GM23338 (cell line): Measurements from ENCODE around the gene CIDEB. TPM values are rescaled to one million over a fixed set of nuclear protein-coding genes. Genes with fewer than 3 reads are reported as not detected.

Experiments
- ATAC-seq: fragments of 200-7000 bp; cut with Tn5 transposase; 3 replicates; pipeline ENCODE4 v1.9.1; 2020
- DNase-seq: peaks from one replicate; pipeline ENCODE4 v3.0.0-alpha.2; 2015; ENCODE audit warnings: low spot score
- H2AFZ ChIP-seq: fragments of 200-600 bp; sonication (generic); 2 replicates; pipeline ENCODE4 v1.8.0; 2016; ENCODE audit warnings: antibody characterized with exemption, mild to moderate bottlenecking, moderate library complexity
- H3F3A ChIP-seq: fragments of 200-600 bp; sonication (generic); replicated peaks from 2 replicates; pipeline ENCODE4 v1.8.0; 2017; ENCODE audit warnings: antibody characterized with exemption, mixed run types, low read depth
- H3K27ac ChIP-seq: fragments of 200-600 bp; sonication (generic); 2 replicates; pipeline ENCODE4 v1.6.1; 2016; ENCODE audit warnings: low read depth
- H3K27me3 ChIP-seq: fragments of 200-600 bp; sonication (generic); 2 replicates; pipeline ENCODE4 v1.8.0; 2016; ENCODE audit warnings: mild to moderate bottlenecking, mixed run types, moderate library complexity; ENCODE audit not compliant: insufficient read depth
- H3K36me3 ChIP-seq: fragments of 200-600 bp; sonication (generic); 2 replicates; pipeline ENCODE4 v1.8.0; 2016; ENCODE audit warnings: mild to moderate bottlenecking; ENCODE audit not compliant: insufficient read depth
- H3K4me1 ChIP-seq: fragments of 200-600 bp; sonication (generic); 2 replicates; pipeline ENCODE4 v1.8.0; 2016; ENCODE audit warnings: mild to moderate bottlenecking, moderate library complexity; ENCODE audit not compliant: insufficient read depth
- H3K4me2 ChIP-seq: fragments of 200-600 bp; sonication (generic); 2 replicates; pipeline ENCODE4 v1.7.1; 2017; ENCODE audit warnings: mixed run types
- H3K4me3 ChIP-seq: fragments of 200-600 bp; sonication (generic); 2 replicates; pipeline ENCODE4 v1.6.1; 2016; ENCODE audit warnings: mixed run types
- H3K79me2 ChIP-seq: fragments of 200-600 bp; sonication (generic); replicated peaks from 2 replicates; pipeline ENCODE4 v1.8.0; 2017; ENCODE audit warnings: mild to moderate bottlenecking; ENCODE audit not compliant: insufficient read depth
- H3K9me2 ChIP-seq: fragments of 200-600 bp; sonication (generic); 2 replicates; pipeline ENCODE4 v1.8.0; 2017; ENCODE audit not compliant: insufficient read depth
- H4K20me1 ChIP-seq: fragments of 200-600 bp; sonication (generic); replicated peaks from 2 replicates; pipeline ENCODE4 v1.8.0; 2017; ENCODE audit warnings: mild to moderate bottlenecking; ENCODE audit not compliant: insufficient read depth
- H3K27ac Mint-ChIP-seq: 2 replicates; pipeline ENCODE4 v1.8.0; 2020; ENCODE audit warnings: inconsistent platforms, mild to moderate bottlenecking, moderate library complexity, mixed read lengths
- H3K27me3 Mint-ChIP-seq: 3 replicates; pipeline ENCODE4 v1.8.0; 2022; ENCODE audit warnings: low read depth, mild to moderate bottlenecking, moderate library complexity, mixed read lengths, inconsistent platforms; ENCODE audit not compliant: insufficient read depth, poor library complexity
- H3K36me3 Mint-ChIP-seq: 3 replicates; pipeline ENCODE4 v1.8.0; 2021; ENCODE audit warnings: low read depth, mild to moderate bottlenecking, inconsistent platforms, moderate library complexity, mixed read lengths
- H3K4me1 Mint-ChIP-seq: 3 replicates; pipeline ENCODE4 v1.8.0; 2020; ENCODE audit warnings: mild to moderate bottlenecking, inconsistent platforms, mixed read lengths
- H3K4me3 Mint-ChIP-seq: 3 replicates; pipeline ENCODE4 v1.8.0; 2021; ENCODE audit warnings: moderate library complexity, mild to moderate bottlenecking, inconsistent platforms, mixed read lengths
- H3K9me3 Mint-ChIP-seq: 3 replicates; pipeline ENCODE4 v1.8.0; 2020; ENCODE audit warnings: moderate library complexity, mild to moderate bottlenecking, inconsistent platforms, mixed read lengths
- CREB1 ChIP-seq: fragments of 250-450 bp; sonication (Bioruptor Pico); IDR thresholded peaks from 2 replicates; pipeline ENCODE4 v1.5.0; 2020; ENCODE audit warnings: low read depth, mild to moderate bottlenecking, moderate library complexity
- ETS1 ChIP-seq: IDR thresholded peaks from 2 replicates; pipeline ENCODE4 v1.6.1; 2016; ENCODE audit warnings: antibody characterized with exemption
- EZH2 ChIP-seq: fragments of 200-600 bp; sonication (generic); IDR thresholded peaks from one replicate; pipeline ENCODE4 v1.8.0; 2017; ENCODE audit warnings: antibody characterized with exemption, mild to moderate bottlenecking, low read depth; ENCODE audit not compliant: unreplicated experiment
- EZH2phosphoT487 ChIP-seq: fragments of 200-600 bp; sonication (generic); IDR thresholded peaks from one replicate; pipeline ENCODE4 v1.8.1; 2018; ENCODE audit warnings: antibody characterized with exemption; ENCODE audit not compliant: unreplicated experiment
- POLR2AphosphoS5 ChIP-seq: IDR thresholded peaks from 2 replicates; pipeline ENCODE4 v1.6.1; 2016; ENCODE audit warnings: antibody characterized with exemption, low read depth
- REST ChIP-seq: IDR thresholded peaks from one replicate; pipeline ENCODE4 v1.6.1; 2018; ENCODE audit warnings: antibody characterized with exemption; ENCODE audit not compliant: unreplicated experiment
- STAT1 ChIP-seq: IDR thresholded peaks from one replicate; pipeline ENCODE4 v1.6.1; 2016; ENCODE audit warnings: antibody characterized with exemption; ENCODE audit not compliant: unreplicated experiment
- ZNF114 ChIP-seq: fragments of 250-450 bp; sonication (Bioruptor Pico); IDR thresholded peaks from 2 replicates; pipeline ENCODE4 v1.5.0; 2020; ENCODE audit warnings: mild to moderate bottlenecking, moderate library complexity
- ZNF331 ChIP-seq: fragments of 250-450 bp; sonication (Bioruptor Pico); IDR thresholded peaks from 2 replicates; pipeline ENCODE4 v1.5.0; 2020; ENCODE audit warnings: low read depth, mild to moderate bottlenecking, moderate library complexity
- ZNF462 ChIP-seq: fragments of 250-450 bp; sonication (Bioruptor Pico); IDR thresholded peaks from 2 replicates; pipeline ENCODE4 v1.5.0; 2020; ENCODE audit warnings: mild to moderate bottlenecking, moderate library complexity
- polyA plus RNA-seq: library from polyadenylated mRNA; unstranded; fragments of >200 nt; fragmentation: Nextera tagmentation; extraction: Ambion mirVana; gene quantifications from 2 replicates; pipeline ENCODE4 v1.2.1, GENCODE V29; 2016
- total RNA-seq: library from RNA; depleted of rRNA; stranded (reverse); fragments of >200 nt; shearing (Covaris generic); gene quantifications from 2 replicates; pipeline ENCODE4 v1.2.3, GENCODE V29; 2014
- TF ChIP-seq, protein P1 (sequence below), 2 experiments: fragments of 200-600 bp in 1 of 2; sonication (generic) in 1 of 2; conservative IDR thresholded peaks; 2 replicates each; pipeline versions ENCODE4 v1.5.1 to v1.6.1; 2016 to 2017; ENCODE audit warnings: antibody characterized with exemption in 2 of 2, low read depth in 2 of 2, mild to moderate bottlenecking in 2 of 2, moderate library complexity in 1 of 2

Gene CIDEB
- total and polyA plus RNA-seq, 2 experiments from 2014 or later = 3.4 to 4.6 TPM

- Histone ChIP-seq H3K36me3 (no peaks in the 10 kb centered on the region), H3F3A (no peaks in the 10 kb centered on the region), H3K4me1 (no peaks in the 10 kb centered on the region), H4K20me1 (no peaks in the 10 kb centered on the region; the same call in 1 of the 2 replicates), H3K79me2 (no peaks in the 10 kb centered on the region), H2AFZ (no peak overlapping the region), H3K4me3 (no peak overlapping the region), H3K27me3 (no peaks in the 10 kb centered on the region), H3K4me2 (no peak overlapping the region), H3K9me2 (no peaks in the 10 kb centered on the region), H3K27ac (no peak overlapping the region)
- ATAC-seq = no peak
- TF ChIP-seq EZH2phosphoT487 (no peak), CREB1 (no peak), REST (no peak), POLR2AphosphoS5 (no peak), ZNF114 (no peak), ZNF462 (CRISPR knock-in tag) (no peak), STAT1 (no peak), ZNF331 (CRISPR knock-in tag) (no peak), ETS1 (no peak), EZH2 (no peak)
- TF ChIP-seq, protein P1, sequence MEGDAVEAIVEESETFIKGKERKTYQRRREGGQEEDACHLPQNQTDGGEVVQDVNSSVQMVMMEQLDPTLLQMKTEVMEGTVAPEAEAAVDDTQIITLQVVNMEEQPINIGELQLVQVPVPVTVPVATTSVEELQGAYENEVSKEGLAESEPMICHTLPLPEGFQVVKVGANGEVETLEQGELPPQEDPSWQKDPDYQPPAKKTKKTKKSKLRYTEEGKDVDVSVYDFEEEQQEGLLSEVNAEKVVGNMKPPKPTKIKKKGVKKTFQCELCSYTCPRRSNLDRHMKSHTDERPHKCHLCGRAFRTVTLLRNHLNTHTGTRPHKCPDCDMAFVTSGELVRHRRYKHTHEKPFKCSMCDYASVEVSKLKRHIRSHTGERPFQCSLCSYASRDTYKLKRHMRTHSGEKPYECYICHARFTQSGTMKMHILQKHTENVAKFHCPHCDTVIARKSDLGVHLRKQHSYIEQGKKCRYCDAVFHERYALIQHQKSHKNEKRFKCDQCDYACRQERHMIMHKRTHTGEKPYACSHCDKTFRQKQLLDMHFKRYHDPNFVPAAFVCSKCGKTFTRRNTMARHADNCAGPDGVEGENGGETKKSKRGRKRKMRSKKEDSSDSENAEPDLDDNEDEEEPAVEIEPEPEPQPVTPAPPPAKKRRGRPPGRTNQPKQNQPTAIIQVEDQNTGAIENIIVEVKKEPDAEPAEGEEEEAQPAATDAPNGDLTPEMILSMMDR (conservative IDR thresholded peaks at IDR 0.05; ENCODE audit: low read depth in 2 of 2) = no peak
- DNase-seq = no peak
- Mint-ChIP-seq H3K4me3 (no peak overlapping the region; the same call in 2 of the 3 replicates), H3K27ac (no peak overlapping the region), H3K27me3 (peaks cover 9% of the 10 kb centered on the region), H3K36me3 (peaks cover 2% of the 10 kb centered on the region; the same call in 2 of the 3 replicates), H3K4me1 (no peaks in the 10 kb centered on the region), H3K9me3 (no peaks in the 10 kb centered on the region)
Measured at GRCh38 chr14:24290746-24291145, 17.0 kb downstream of the CIDEB start.
